Ovary (tissue), 3 donors: ENCODE data around the gene INF2.

Experiments used
- CTCF ChIP-seq, 3 donors: fragments of 450-650 bp in 2 of 3; fragments of 200-600 bp in 1 of 3; IDR thresholded peaks; one replicate each; pipeline versions ENCODE4 v1.5.1 to v1.8.0; 2016 to 2022; ENCODE audit warnings: antibody characterized with exemption in 3 of 3, mild to moderate bottlenecking in 1 of 3
- EP300 ChIP-seq: sonication (generic); formaldehyde crosslinking; IDR thresholded peaks from one replicate; pipeline ENCODE4 v1.6.1; 2017; ENCODE audit warnings: antibody characterized with exemption
- POLR2A ChIP-seq: fragments of 450-650 bp; IDR thresholded peaks from one replicate; pipeline ENCODE4 v1.6.1; 2017; ENCODE audit warnings: antibody characterized with exemption, mild to moderate bottlenecking, moderate library complexity
- donor health status: DM: no; HTN: no; CAD: no.

- TF ChIP-seq CTCF (IDR thresholded peaks at IDR 0.05) (no peak), POLR2A (no peak), EP300 (no peak)
Observed at GRCh38 chr14:104685216-104685997, 4.0 kb upstream of the INF2 start.
